A673 (cell line): Measurements from ENCODE around the gene STXBP5L.

Source experiments
- CTCF ChIP-seq: fragments of 300-800, 200-600 bp; sonication (generic); conservative IDR thresholded peaks from 2 replicates; pipeline ENCODE4 v1.5.1; 2017; ENCODE audit warnings: low read depth, mild to moderate bottlenecking, antibody characterized with exemption, low read length, moderate library complexity, mixed read lengths
- EZH2 ChIP-seq: fragments of 200-600 bp; sonication (generic); IDR thresholded peaks from 2 replicates; pipeline ENCODE4 v1.6.1; 2017; ENCODE audit warnings: borderline replicate concordance, low read depth, mild to moderate bottlenecking, mixed read lengths, antibody characterized with exemption, low read length; ENCODE audit not compliant: poor library complexity, severe bottlenecking

- TF ChIP-seq CTCF (no peak), EZH2 (no peak)
These were observed 294.6 kb downstream of the STXBP5L start for GRCh38 chr3:121202573-121202972.
